Mesenchymal stem cell (in vitro differentiated cells and primary cell): Measurements from ENCODE around the gene KCTD1.

Source experiments
- DNase-seq: peaks from one replicate; pipeline ENCODE4 v3.0.0-alpha.2; 2013
- H2AFZ ChIP-seq: one replicate; pipeline ENCODE4 v1.6.1; 2013; ENCODE audit warnings: low read depth, mild to moderate bottlenecking, control low read depth, inconsistent platforms, low read length, moderate library complexity
- H2AK5ac ChIP-seq: 2 replicates; pipeline ENCODE4 v1.6.1; 2013; ENCODE audit warnings: low read length, moderate library complexity, mild to moderate bottlenecking, inconsistent platforms; ENCODE audit not compliant: severe bottlenecking
- H2BK120ac ChIP-seq: one replicate; pipeline ENCODE4 v1.6.1; 2013; ENCODE audit warnings: low read depth, mild to moderate bottlenecking, inconsistent platforms, low read length, moderate library complexity
- H2BK12ac ChIP-seq, 2 experiments: one replicate each; pipeline ENCODE4 v1.6.1; 2013; ENCODE audit warnings: inconsistent platforms in 2 of 2, low read length in 2 of 2, mild to moderate bottlenecking in 2 of 2, moderate library complexity in 2 of 2, control low read depth in 1 of 2
- H2BK15ac ChIP-seq: one replicate; pipeline ENCODE4 v1.6.1; 2013; ENCODE audit warnings: mild to moderate bottlenecking, low read depth, inconsistent platforms; ENCODE audit not compliant: poor library complexity, severe bottlenecking
- H2BK5ac ChIP-seq: 2 replicates; pipeline ENCODE4 v1.6.1; 2013; ENCODE audit warnings: low read depth, mild to moderate bottlenecking, low read length, control low read depth, inconsistent platforms; ENCODE audit not compliant: poor library complexity, severe bottlenecking
- H3K14ac ChIP-seq, 2 experiments: one replicate each; pipeline ENCODE4 v1.6.1; 2013; ENCODE audit warnings: inconsistent platforms in 2 of 2, low read length in 2 of 2, control low read depth in 1 of 2, mild to moderate bottlenecking in 1 of 2, moderate library complexity in 1 of 2
- H3K18ac ChIP-seq, 2 experiments: one replicate each; pipeline ENCODE4 v1.6.1; 2013; ENCODE audit warnings: inconsistent platforms in 2 of 2, low read length in 2 of 2, control low read depth in 1 of 2, low read depth in 1 of 2, mild to moderate bottlenecking in 1 of 2
- H3K23ac ChIP-seq, 2 experiments: one replicate each; pipeline ENCODE4 v1.6.1; 2013; ENCODE audit warnings: inconsistent platforms in 2 of 2, low read length in 2 of 2, mild to moderate bottlenecking in 2 of 2, moderate library complexity in 2 of 2, control low read depth in 1 of 2
- H3K27ac ChIP-seq: 2 replicates; pipeline ENCODE4 v1.5.1; 2013; ENCODE audit warnings: mild to moderate bottlenecking, moderate library complexity, low read length, control low read depth, inconsistent platforms; ENCODE audit not compliant: poor library complexity, severe bottlenecking
- H3K27me3 ChIP-seq, 2 experiments: 2 replicates each; pipeline versions ENCODE4 v1.6.1 to v1.7.0; 2013; ENCODE audit warnings: low read length in 2 of 2, mild to moderate bottlenecking in 2 of 2, moderate library complexity in 2 of 2, control low read depth in 1 of 2, inconsistent platforms in 1 of 2; ENCODE audit not compliant: control insufficient read depth in 1 of 2, insufficient read depth in 1 of 2
- H3K36me3 ChIP-seq, 2 experiments: 2 replicates each; pipeline versions ENCODE4 v1.6.1 to v1.7.0; 2013; ENCODE audit warnings: low read length in 2 of 2, control low read depth in 1 of 2, inconsistent platforms in 1 of 2, low read depth in 1 of 2, mild to moderate bottlenecking in 1 of 2; ENCODE audit not compliant: insufficient read depth in 2 of 2, control insufficient read depth in 1 of 2
- H3K4ac ChIP-seq, 2 experiments: one replicate each; pipeline ENCODE4 v1.6.1; 2013; ENCODE audit warnings: inconsistent platforms in 2 of 2, low read length in 2 of 2, mild to moderate bottlenecking in 2 of 2, moderate library complexity in 2 of 2, control low read depth in 1 of 2, low read depth in 1 of 2
- H3K4me1 ChIP-seq: 2 replicates; pipeline ENCODE4 v1.6.1; 2013; ENCODE audit warnings: low read depth, low read length, control low read depth; ENCODE audit not compliant: control insufficient read depth, insufficient read depth
- H3K4me2 ChIP-seq: 2 replicates; pipeline ENCODE4 v1.6.1; 2013; ENCODE audit warnings: low read length, mild to moderate bottlenecking, inconsistent platforms; ENCODE audit not compliant: poor library complexity, severe bottlenecking
- H3K4me3 ChIP-seq, 2 experiments: 2 replicates each; pipeline versions ENCODE4 v1.5.1 to v1.7.0; 2013; ENCODE audit warnings: low read length in 2 of 2, mild to moderate bottlenecking in 2 of 2, control low read depth in 1 of 2, low read depth in 1 of 2; ENCODE audit not compliant: insufficient read depth in 1 of 2
- H3K79me1 ChIP-seq: replicated peaks from 2 replicates; pipeline ENCODE4 v1.6.1; 2013; ENCODE audit warnings: mild to moderate bottlenecking, control low read depth, low read length, inconsistent platforms; ENCODE audit not compliant: poor library complexity, severe bottlenecking
- H3K9ac ChIP-seq: 2 replicates; pipeline ENCODE4 v1.7.0; 2013; ENCODE audit warnings: mild to moderate bottlenecking, low read length, moderate library complexity
- H3K9me3 ChIP-seq: 2 replicates; pipeline ENCODE4 v1.7.0; 2013; ENCODE audit warnings: mild to moderate bottlenecking, low read length; ENCODE audit not compliant: control insufficient read depth
- H4K8ac ChIP-seq: one replicate; pipeline ENCODE4 v1.6.1; 2013; ENCODE audit warnings: inconsistent platforms, mild to moderate bottlenecking, low read length, moderate library complexity
- H4K91ac ChIP-seq: one replicate; pipeline ENCODE4 v1.6.1; 2013; ENCODE audit warnings: mild to moderate bottlenecking, low read length, inconsistent platforms
- WGBS: methylation state at CpG from one replicate; pipeline ENCODE4 v1.1.7; 2013; ENCODE audit warnings: mixed read lengths; 5-methylcytosine and 5-hydroxymethylcytosine counted together

KCTD1 gene

GRCh38 chr18:26488417-26489009, 59.8 kb downstream of the KCTD1 start:
- 94% methylated on average over 10 of the region's 11 CpGs for WGBS
- no peaks in the 10 kb centered on the region for H3K9me3 ChIP-seq
- H2AFZ ChIP-seq, result no peak overlapping the region
- no peak overlapping the region for H2BK15ac ChIP-seq
- H3K23ac ChIP-seq, result no peak overlapping the region
- H3K27ac ChIP-seq, result no peak overlapping the region
- no peak overlapping the region for H2BK12ac ChIP-seq
- no peak overlapping the region for H3K4me2 ChIP-seq
- H3K4ac ChIP-seq, result no peak overlapping the region
- no peak overlapping the region for H4K8ac ChIP-seq
- no peak for DNase-seq
- no peak overlapping the region for H3K18ac ChIP-seq
- peaks cover 10% of the 10 kb centered on the region for H3K4me1 ChIP-seq
- no peak overlapping the region for H2BK120ac ChIP-seq
- no peak overlapping the region for H3K4me3 ChIP-seq
- no peak overlapping the region for H3K9ac ChIP-seq
- no peak overlapping the region for H2AK5ac ChIP-seq
- no peak overlapping the region for H4K91ac ChIP-seq
- no peak overlapping the region for H3K14ac ChIP-seq
- H3K27me3 ChIP-seq, result no peaks in the 10 kb centered on the region
- no peak overlapping the region for H2BK5ac ChIP-seq
- H3K36me3 ChIP-seq, result peaks cover 0 to 12% of the 10 kb centered on the region in 2 experiments
- peaks cover 29% of the 10 kb centered on the region for H3K79me1 ChIP-seq

- no peak overlapping the region for H2AFZ ChIP-seq
- H2BK12ac ChIP-seq, result no peak overlapping the region
- DNase-seq, result no peak
- H4K8ac ChIP-seq, result no peak overlapping the region
- H3K4ac ChIP-seq, result no peak overlapping the region
- no peak overlapping the region for H4K91ac ChIP-seq
- no peak overlapping the region for H3K9ac ChIP-seq
- no peaks in the 10 kb centered on the region for H3K9me3 ChIP-seq
- H2BK120ac ChIP-seq, result no peak overlapping the region
- no peak overlapping the region for H2BK5ac ChIP-seq
- no peak overlapping the region for H3K4me2 ChIP-seq
- H3K23ac ChIP-seq, result no peak overlapping the region
- H3K27ac ChIP-seq, result no peak overlapping the region
- no peak overlapping the region for H3K4me3 ChIP-seq
- H3K14ac ChIP-seq, result no peak overlapping the region
- no peaks in the 10 kb centered on the region for H3K27me3 ChIP-seq
- H3K4me1 ChIP-seq, result peaks cover 17% of the 10 kb centered on the region
- peak overlapping the region; percentile 27 for H2AK5ac ChIP-seq
- H3K79me1 ChIP-seq, result peaks cover 29% of the 10 kb centered on the region
- WGBS, result 83% methylated on average over 5 of the region's 7 CpGs
- no peak overlapping the region for H3K18ac ChIP-seq
- no peak overlapping the region for H2BK15ac ChIP-seq
- H3K36me3 ChIP-seq, result peaks cover 0 to 12% of the 10 kb centered on the region in 2 experiments
Measured at GRCh38 chr18:26487437-26487836, 60.9 kb downstream of the KCTD1 start.

DNA sequence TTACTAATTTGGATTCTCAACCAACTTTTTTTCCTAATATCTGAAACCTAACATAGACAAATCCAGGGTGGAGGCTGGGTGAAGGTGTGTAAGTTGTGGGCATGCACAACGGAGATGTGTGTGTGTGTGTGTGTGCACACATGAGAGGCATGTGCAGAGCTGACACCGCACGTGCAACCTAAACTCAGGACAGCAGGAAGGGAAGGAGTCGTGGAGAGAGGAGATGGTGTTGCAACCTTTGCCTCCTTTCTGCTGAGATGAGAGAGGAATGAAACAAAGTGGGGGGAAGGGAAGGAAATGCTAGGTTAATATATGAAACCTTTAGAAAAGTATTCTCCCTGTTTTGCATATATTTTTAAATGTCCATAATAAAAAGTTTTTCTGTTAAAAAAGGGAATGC, 64.7 kb downstream of the KCTD1 start:
- Histone ChIP-seq H2BK15ac (no peak overlapping the region), H2AFZ (no peak overlapping the region), H3K23ac (no peak overlapping the region), H3K9me3 (no peaks in the 10 kb centered on the region), H4K91ac (no peak overlapping the region), H3K14ac (peak overlapping the region in 1 of 2 experiments; percentile 45), H3K4me1 (peaks cover 30% of the 10 kb centered on the region), H3K18ac (no peak overlapping the region), H3K4ac (no peak overlapping the region), H2AK5ac (no peak overlapping the region), H3K27me3 (no peaks in the 10 kb centered on the region), H3K79me1 (peaks cover 11% of the 10 kb centered on the region), H3K36me3 (no peaks in the 10 kb centered on the region), H2BK5ac (no peak overlapping the region), H2BK120ac (no peak overlapping the region), H3K4me2 (no peak overlapping the region), H4K8ac (no peak overlapping the region), H3K9ac (no peak overlapping the region), H2BK12ac (no peak overlapping the region), H3K27ac (no peak overlapping the region), H3K4me3 (no peak overlapping the region)
- WGBS, result 71% methylated on average over 4 of the region's 4 CpGs
- DNase-seq, result no peak

GRCh38 chr18:26482569-26482968, 65.8 kb downstream of the KCTD1 start:
- Histone ChIP-seq H3K4me3 (no peak overlapping the region), H4K8ac (no peak overlapping the region), H3K27ac (no peak overlapping the region), H3K79me1 (peaks cover 11% of the 10 kb centered on the region), H3K23ac (no peak overlapping the region), H3K9ac (no peak overlapping the region), H2BK12ac (no peak overlapping the region), H2BK5ac (no peak overlapping the region), H3K27me3 (no peaks in the 10 kb centered on the region), H3K4me1 (peaks cover 30% of the 10 kb centered on the region), H2BK120ac (no peak overlapping the region), H2BK15ac (no peak overlapping the region), H3K18ac (no peak overlapping the region), H2AK5ac (peak overlapping the region; percentile 37), H3K4me2 (no peak overlapping the region), H3K36me3 (no peaks in the 10 kb centered on the region), H2AFZ (no peak overlapping the region), H3K9me3 (no peaks in the 10 kb centered on the region), H3K14ac (no peak overlapping the region), H3K4ac (no peak overlapping the region), H4K91ac (no peak overlapping the region)
- WGBS, result 47% methylated on average over 3 of the region's 5 CpGs
- no peak for DNase-seq
